Measurements from ENCODE around the gene MARF1. TPM values are rescaled to one million over a fixed set of nuclear protein-coding genes. Genes with fewer than 3 reads are reported as not detected.
A peak's percentile ranks its signal among the peaks of the same experiment; 100 is the strongest.
"Not testable (repeated sequence)": the region's sequence is repeated elsewhere in the genome, so short reads cannot be mapped to it uniquely, and the experiment has no call there.

Gene MARF1
- total RNA-seq, 1 donor from 2014 or later = 70.5 TPM

GRCh38 chr16:15665107-15665506 lies 22.2 kb upstream of the MARF1 start:
- no peak overlapping the region for H3K27ac Mint-ChIP-seq (ENCODE audit: unreplicated experiment)
- peaks cover 2% of the 10 kb centered on the region for H3K27me3 Mint-ChIP-seq (ENCODE audit: unreplicated experiment)
- peaks cover 2% of the 10 kb centered on the region for H3K9me3 Mint-ChIP-seq (ENCODE audit: unreplicated experiment)
- no peak for DNase-seq
- no peaks in the 10 kb centered on the region for H3K4me1 Mint-ChIP-seq (ENCODE audit: low read depth, unreplicated experiment)
- no peak overlapping the region for H3K4me3 Mint-ChIP-seq (ENCODE audit: unreplicated experiment)
- no peaks in the 10 kb centered on the region for H3K36me3 Mint-ChIP-seq (ENCODE audit: unreplicated experiment)
- TF ChIP-seq CTCF (IDR thresholded peaks at IDR 0.05; ENCODE audit: partially characterized antibody, unreplicated experiment) = no peak

- Mint-ChIP-seq H3K9me3 (ENCODE audit: unreplicated experiment) (peaks cover 1% of the 10 kb centered on the region), H3K27ac (ENCODE audit: unreplicated experiment) (peak overlapping the region; percentile 49), H3K36me3 (ENCODE audit: unreplicated experiment) (no peaks in the 10 kb centered on the region), H3K4me1 (ENCODE audit: low read depth, unreplicated experiment) (no peaks in the 10 kb centered on the region), H3K27me3 (ENCODE audit: unreplicated experiment) (peaks cover 4% of the 10 kb centered on the region), H3K4me3 (ENCODE audit: unreplicated experiment) (no peak overlapping the region)
- DNase-seq = no peak
- TF ChIP-seq CTCF (IDR thresholded peaks at IDR 0.05; ENCODE audit: partially characterized antibody, unreplicated experiment) = no peak
Measured at GRCh38 chr16:15660203-15660601, 17.2 kb upstream of the MARF1 start.

- no peak overlapping the region for H3K27ac Mint-ChIP-seq (ENCODE audit: unreplicated experiment)
- no peak overlapping the region for H3K4me3 Mint-ChIP-seq (ENCODE audit: unreplicated experiment)
- H3K9me3 Mint-ChIP-seq (ENCODE audit: unreplicated experiment) = peaks cover 1% of the 10 kb centered on the region
- TF ChIP-seq CTCF (IDR thresholded peaks at IDR 0.05; ENCODE audit: partially characterized antibody, unreplicated experiment) = no peak
- H3K4me1 Mint-ChIP-seq (ENCODE audit: low read depth, unreplicated experiment) = no peaks in the 10 kb centered on the region
- DNase-seq = no peak
- H3K27me3 Mint-ChIP-seq (ENCODE audit: unreplicated experiment) = peaks cover 4% of the 10 kb centered on the region
- H3K36me3 Mint-ChIP-seq (ENCODE audit: unreplicated experiment) = no peaks in the 10 kb centered on the region
Measured at GRCh38 chr16:15658556-15658955, 15.6 kb upstream of the MARF1 start.

- Mint-ChIP-seq H3K27me3 (ENCODE audit: unreplicated experiment) (peaks cover 4% of the 10 kb centered on the region), H3K4me3 (ENCODE audit: unreplicated experiment) (no peak overlapping the region), H3K9me3 (ENCODE audit: unreplicated experiment) (peaks cover 1% of the 10 kb centered on the region), H3K36me3 (ENCODE audit: unreplicated experiment) (no peaks in the 10 kb centered on the region), H3K4me1 (ENCODE audit: low read depth, unreplicated experiment) (no peaks in the 10 kb centered on the region), H3K27ac (ENCODE audit: unreplicated experiment) (no peak overlapping the region)
- no peak for TF ChIP-seq CTCF (IDR thresholded peaks at IDR 0.05; ENCODE audit: partially characterized antibody, unreplicated experiment)
- no peak for DNase-seq
Measured at GRCh38 chr16:15658149-15658548, 15.2 kb upstream of the MARF1 start.

GRCh38 chr16:15655561-15655960 lies 12.6 kb upstream of the MARF1 start:
- not testable (repeated sequence) for H3K27ac Mint-ChIP-seq (ENCODE audit: unreplicated experiment); H3K9me3 Mint-ChIP-seq (ENCODE audit: unreplicated experiment); H3K36me3 Mint-ChIP-seq (ENCODE audit: unreplicated experiment); H3K27me3 Mint-ChIP-seq (ENCODE audit: unreplicated experiment); DNase-seq; H3K4me1 Mint-ChIP-seq (ENCODE audit: low read depth, unreplicated experiment); H3K4me3 Mint-ChIP-seq (ENCODE audit: unreplicated experiment)

- peaks cover 5% of the 10 kb centered on the region for H3K27me3 Mint-ChIP-seq (ENCODE audit: unreplicated experiment)
- H3K4me3 Mint-ChIP-seq (ENCODE audit: unreplicated experiment) = no peak overlapping the region
- no peaks in the 10 kb centered on the region for H3K4me1 Mint-ChIP-seq (ENCODE audit: low read depth, unreplicated experiment)
- no peak for TF ChIP-seq CTCF (IDR thresholded peaks at IDR 0.05; ENCODE audit: partially characterized antibody, unreplicated experiment)
- H3K36me3 Mint-ChIP-seq (ENCODE audit: unreplicated experiment) = no peaks in the 10 kb centered on the region
- H3K9me3 Mint-ChIP-seq (ENCODE audit: unreplicated experiment) = peaks cover 4% of the 10 kb centered on the region
- H3K27ac Mint-ChIP-seq (ENCODE audit: unreplicated experiment) = no peak overlapping the region
- no peak for DNase-seq
Measured at GRCh38 chr16:15654591-15654990, 11.6 kb upstream of the MARF1 start.
